Skeletal muscle satellite cell (primary cell): ENCODE measurements around the gene LZTS2.

Experiments
- H3K27me3 ChIP-seq: 2 replicates; pipeline ENCODE4 v1.7.0; 2013; ENCODE audit warnings: low read length; ENCODE audit not compliant: control insufficient read depth, insufficient read depth
- H3K36me3 ChIP-seq: 2 replicates; pipeline ENCODE4 v1.7.0; 2013; ENCODE audit warnings: mild to moderate bottlenecking, control low read depth, low read length; ENCODE audit not compliant: insufficient read depth
- H3K4me1 ChIP-seq: 2 replicates; pipeline ENCODE4 v1.7.0; 2013; ENCODE audit warnings: low read length; ENCODE audit not compliant: control insufficient read depth, insufficient read depth
- H3K4me2 ChIP-seq: 2 replicates; pipeline ENCODE4 v1.7.0; 2013; ENCODE audit warnings: mild to moderate bottlenecking, low read length
- H3K4me3 ChIP-seq: 2 replicates; pipeline ENCODE4 v1.7.0; 2013; ENCODE audit warnings: low read length
- H3K9ac ChIP-seq: 2 replicates; pipeline ENCODE4 v1.7.0; 2013; ENCODE audit warnings: mild to moderate bottlenecking, low read depth, low read length, moderate library complexity
- H3K9me3 ChIP-seq: replicated peaks from 2 replicates; pipeline ENCODE4 v1.7.0; 2013; ENCODE audit warnings: mild to moderate bottlenecking, control low read depth, low read length

The LZTS2 gene

DNA sequence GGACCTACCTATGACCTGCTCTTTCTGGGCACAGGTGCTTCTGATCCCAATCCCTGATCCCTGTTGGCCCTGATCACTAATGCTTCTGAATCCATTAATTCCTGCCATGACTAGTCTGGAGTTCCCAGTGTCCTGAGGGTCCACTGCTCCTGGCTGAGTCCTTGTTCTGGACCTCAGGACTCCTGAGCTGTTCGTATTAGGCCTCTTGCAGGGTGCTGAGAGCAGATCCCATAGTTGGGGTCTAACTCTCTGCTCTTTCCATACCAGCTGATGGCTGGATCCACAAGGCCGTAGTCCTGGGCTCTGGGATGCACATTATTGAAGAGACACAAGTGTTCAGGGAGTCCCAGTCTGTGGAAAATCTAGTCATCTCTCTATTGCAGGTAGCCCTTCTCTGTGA is 19.3 kb upstream of the LZTS2 start:
- Histone ChIP-seq H3K4me1 (no peaks in the 10 kb centered on the region), H3K36me3 (peaks cover 9% of the 10 kb centered on the region), H3K4me2 (no peak overlapping the region), H3K9ac (no peak overlapping the region), H3K4me3 (no peak overlapping the region), H3K9me3 (no peaks in the 10 kb centered on the region), H3K27me3 (no peaks in the 10 kb centered on the region)

DNA sequence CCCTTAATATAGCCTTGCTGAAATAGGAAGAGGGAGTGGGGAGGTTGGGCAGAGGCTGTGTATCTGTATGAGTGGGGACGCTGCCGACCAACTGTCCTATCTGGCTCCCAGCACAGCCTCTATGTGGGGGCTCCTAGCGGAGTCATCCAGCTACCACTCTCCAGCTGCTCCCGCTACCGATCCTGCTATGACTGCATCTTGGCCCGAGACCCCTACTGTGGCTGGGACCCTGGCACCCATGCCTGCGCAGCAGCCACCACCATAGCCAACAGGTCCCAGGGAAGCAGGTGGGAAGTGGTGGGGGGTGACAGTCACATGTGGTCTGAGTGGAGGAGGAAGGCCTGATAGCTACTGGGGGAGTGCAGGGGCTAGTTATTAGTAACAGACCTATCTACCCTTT is 18.9 kb upstream of the LZTS2 start:
- Histone ChIP-seq H3K4me1 (no peaks in the 10 kb centered on the region), H3K9me3 (no peaks in the 10 kb centered on the region), H3K4me3 (no peak overlapping the region), H3K4me2 (no peak overlapping the region), H3K9ac (no peak overlapping the region), H3K36me3 (peaks cover 9% of the 10 kb centered on the region), H3K27me3 (no peaks in the 10 kb centered on the region)

DNA sequence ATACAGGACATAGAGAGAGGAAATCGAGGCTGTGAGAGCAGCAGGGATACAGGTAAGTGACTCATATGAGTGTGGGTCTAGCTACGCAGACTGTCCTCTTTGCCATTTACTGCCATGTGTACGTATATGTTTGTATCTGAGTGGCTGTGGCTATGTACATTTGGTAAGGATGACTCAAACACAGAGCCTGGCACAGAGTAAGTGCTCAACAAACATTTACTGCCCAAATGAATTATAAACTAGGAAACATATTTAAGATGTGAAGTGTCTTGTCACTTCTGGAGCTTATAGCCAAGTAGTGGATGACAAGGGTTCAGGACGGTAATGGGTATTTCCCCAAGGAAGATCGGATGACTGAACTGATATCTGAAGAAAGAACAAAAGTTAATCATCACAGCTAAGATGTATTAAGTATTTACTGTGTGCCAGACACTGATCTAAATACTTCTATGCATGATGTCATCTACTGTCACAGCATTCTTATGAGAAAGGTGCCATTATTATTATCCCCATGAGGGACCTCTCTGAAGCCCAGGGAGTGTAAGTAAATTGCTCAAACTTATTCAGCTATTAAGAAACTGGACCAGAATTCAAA is 18.3 kb upstream of the LZTS2 start:
- Histone ChIP-seq H3K9ac (no peak overlapping the region), H3K9me3 (no peaks in the 10 kb centered on the region), H3K4me3 (no peak overlapping the region), H3K4me1 (peaks cover 2% of the 10 kb centered on the region), H3K4me2 (no peak overlapping the region), H3K27me3 (no peaks in the 10 kb centered on the region), H3K36me3 (peaks cover 9% of the 10 kb centered on the region)

DNA sequence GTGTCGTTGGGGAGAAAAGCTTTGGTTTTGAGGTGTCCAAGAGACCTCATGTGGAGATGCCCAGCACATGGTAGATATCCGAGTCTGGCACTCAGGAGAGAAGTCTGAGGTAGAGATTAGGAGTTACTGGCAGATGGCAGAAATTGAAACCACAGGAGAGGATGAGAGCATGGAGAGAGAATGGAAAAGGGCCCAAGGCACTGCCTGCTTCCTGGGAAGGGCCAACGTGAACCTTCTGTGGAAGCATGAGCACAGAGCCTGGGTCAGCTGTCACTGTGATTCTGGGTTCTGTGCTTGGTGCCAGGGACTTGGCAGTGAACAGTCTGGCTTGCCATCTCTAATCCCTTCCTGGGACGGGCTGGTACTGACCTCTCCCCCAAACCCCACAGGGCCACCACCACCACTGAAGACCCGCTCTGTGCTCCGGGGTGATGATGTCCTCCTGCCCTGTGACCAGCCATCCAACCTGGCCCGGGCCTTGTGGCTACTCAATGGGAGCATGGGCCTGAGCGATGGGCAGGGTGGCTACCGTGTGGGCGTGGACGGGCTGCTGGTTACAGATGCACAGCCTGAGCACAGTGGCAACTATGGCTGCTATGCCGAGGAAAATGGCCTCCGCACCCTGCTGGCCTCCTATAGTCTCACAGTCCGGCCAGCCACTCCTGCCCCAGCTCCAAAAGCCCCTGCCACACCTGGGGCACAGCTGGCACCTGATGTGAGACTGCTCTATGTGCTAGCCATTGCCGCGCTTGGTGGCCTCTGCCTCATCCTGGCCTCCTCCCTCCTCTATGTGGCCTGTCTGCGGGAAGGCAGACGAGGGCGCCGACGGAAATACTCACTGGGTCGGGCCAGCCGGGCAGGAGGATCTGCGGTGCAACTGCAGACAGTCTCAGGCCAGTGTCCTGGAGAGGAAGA is 16.4 kb upstream of the LZTS2 start:
- H3K9me3 ChIP-seq, result no peaks in the 10 kb centered on the region
- H3K27me3 ChIP-seq, result no peaks in the 10 kb centered on the region
- no peak overlapping the region for H3K9ac ChIP-seq
- no peak overlapping the region for H3K4me3 ChIP-seq
- peaks cover 9% of the 10 kb centered on the region for H3K36me3 ChIP-seq
- peaks cover 11% of the 10 kb centered on the region for H3K4me1 ChIP-seq
- no peak overlapping the region for H3K4me2 ChIP-seq

DNA sequence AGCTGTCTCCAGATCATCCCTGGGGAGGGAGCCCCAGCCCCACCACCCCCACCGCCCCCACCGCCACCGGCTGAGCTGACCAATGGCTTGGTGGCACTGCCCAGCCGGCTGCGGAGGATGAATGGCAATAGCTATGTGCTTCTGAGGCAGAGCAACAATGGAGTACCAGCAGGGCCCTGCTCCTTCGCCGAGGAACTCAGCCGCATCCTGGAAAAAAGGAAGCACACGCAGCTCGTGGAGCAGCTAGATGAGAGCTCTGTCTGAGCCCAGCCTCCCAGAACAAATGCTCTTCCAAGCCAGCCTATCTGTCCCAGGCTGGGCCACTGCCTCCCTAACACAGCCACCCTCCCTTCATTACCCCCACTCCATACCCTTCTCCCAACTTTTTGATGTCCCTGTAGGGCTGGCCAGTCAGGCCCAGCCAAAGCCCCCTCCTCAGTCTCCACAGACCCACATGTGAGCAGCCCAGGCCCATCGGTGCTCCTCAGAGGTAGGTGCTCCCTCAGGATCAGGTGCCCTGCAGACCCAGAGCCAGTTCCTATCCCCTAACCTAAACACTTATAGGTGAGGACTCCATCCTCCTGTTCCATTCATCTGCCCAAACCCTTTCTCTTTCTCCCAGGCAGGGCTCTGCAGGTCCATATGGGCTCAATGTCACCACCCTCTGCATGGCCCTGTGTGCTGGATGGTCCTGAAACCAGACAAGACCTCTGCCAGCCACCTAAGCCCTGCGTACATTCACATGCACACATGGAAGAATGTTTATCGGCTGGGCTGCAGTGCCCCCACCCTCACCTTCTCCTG is 15.5 kb upstream of the LZTS2 start:
- no peaks in the 10 kb centered on the region for H3K9me3 ChIP-seq
- no peak overlapping the region for H3K4me2 ChIP-seq
- H3K36me3 ChIP-seq, result peaks cover 10% of the 10 kb centered on the region
- peaks cover 17% of the 10 kb centered on the region for H3K4me1 ChIP-seq
- H3K9ac ChIP-seq, result no peak overlapping the region
- H3K27me3 ChIP-seq, result no peaks in the 10 kb centered on the region
- no peak overlapping the region for H3K4me3 ChIP-seq

DNA sequence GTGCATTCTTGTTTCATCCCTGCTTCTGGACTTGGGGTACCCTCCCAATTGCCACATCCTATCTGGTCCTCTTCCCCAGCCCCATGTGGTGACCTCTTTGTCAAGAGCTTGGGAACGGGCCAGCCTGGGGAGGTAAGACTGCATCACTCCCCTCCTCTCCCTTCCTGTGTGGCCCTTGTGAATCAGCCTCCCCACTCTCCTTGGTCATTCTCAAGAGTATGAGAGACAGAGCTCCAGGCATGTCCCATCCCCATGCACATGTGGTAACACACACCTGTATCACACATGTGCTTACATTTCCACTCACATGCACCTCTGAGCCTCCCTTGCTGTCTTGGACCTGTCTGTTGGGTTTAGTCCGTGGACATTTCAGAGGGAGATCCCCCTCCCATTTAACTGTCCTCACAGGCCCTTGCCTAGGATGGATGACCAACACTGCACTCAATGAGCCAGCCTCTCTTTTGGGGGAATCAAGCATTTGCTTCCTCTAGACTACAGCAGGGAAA is 14.9 kb upstream of the LZTS2 start:
- Histone ChIP-seq H3K27me3 (no peaks in the 10 kb centered on the region), H3K9me3 (no peaks in the 10 kb centered on the region), H3K4me1 (peaks cover 17% of the 10 kb centered on the region), H3K4me2 (no peak overlapping the region), H3K36me3 (peaks cover 15% of the 10 kb centered on the region), H3K9ac (no peak overlapping the region), H3K4me3 (no peak overlapping the region)

DNA sequence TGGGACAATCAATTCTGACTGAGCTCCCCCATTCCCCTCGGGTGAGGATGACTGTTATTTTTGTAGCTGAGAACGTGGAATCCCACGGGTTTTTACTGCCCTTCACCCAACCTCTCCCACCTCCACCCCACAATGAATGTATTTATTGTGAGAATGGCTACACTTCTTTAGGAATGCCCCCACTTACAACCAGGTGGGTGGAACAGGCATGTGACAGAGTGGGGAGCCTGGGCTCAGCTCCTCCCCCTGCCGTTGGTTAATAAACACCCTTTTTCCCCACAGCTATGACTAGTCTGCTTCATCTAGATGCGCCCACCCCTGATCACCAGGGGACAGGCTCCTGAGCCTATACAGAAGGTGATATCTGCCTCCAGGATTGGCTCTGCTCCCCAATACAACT is 14.3 kb upstream of the LZTS2 start:
- H3K4me1 ChIP-seq, result peaks cover 17% of the 10 kb centered on the region
- H3K9me3 ChIP-seq, result no peaks in the 10 kb centered on the region
- no peaks in the 10 kb centered on the region for H3K27me3 ChIP-seq
- H3K9ac ChIP-seq, result no peak overlapping the region
- no peak overlapping the region for H3K4me2 ChIP-seq
- H3K36me3 ChIP-seq, result peaks cover 19% of the 10 kb centered on the region
- H3K4me3 ChIP-seq, result no peak overlapping the region

DNA sequence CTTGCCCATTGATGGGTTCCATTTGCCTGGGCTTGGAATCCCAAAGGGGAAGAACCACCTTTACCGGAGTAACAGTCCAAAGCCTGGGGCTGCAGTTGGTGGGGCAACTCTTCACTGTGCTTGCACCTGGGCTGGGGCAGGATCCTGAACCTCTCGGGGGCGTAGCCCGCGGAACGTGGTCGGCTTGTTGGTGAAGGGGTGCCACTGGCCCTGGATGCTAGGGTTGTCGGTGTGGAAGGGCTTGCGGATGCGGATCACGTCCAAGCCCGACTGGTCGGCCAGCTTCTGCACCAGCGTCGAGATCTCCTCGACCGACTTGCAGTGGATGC is 13.0 kb upstream of the LZTS2 start:
- Histone ChIP-seq H3K27me3 (no peaks in the 10 kb centered on the region), H3K4me1 (peaks cover 17% of the 10 kb centered on the region), H3K4me3 (peak overlapping the region; percentile 100), H3K9me3 (no peaks in the 10 kb centered on the region), H3K4me2 (peak overlapping the region; percentile 98), H3K9ac (peak overlapping the region; percentile 92), H3K36me3 (peaks cover 27% of the 10 kb centered on the region)

DNA sequence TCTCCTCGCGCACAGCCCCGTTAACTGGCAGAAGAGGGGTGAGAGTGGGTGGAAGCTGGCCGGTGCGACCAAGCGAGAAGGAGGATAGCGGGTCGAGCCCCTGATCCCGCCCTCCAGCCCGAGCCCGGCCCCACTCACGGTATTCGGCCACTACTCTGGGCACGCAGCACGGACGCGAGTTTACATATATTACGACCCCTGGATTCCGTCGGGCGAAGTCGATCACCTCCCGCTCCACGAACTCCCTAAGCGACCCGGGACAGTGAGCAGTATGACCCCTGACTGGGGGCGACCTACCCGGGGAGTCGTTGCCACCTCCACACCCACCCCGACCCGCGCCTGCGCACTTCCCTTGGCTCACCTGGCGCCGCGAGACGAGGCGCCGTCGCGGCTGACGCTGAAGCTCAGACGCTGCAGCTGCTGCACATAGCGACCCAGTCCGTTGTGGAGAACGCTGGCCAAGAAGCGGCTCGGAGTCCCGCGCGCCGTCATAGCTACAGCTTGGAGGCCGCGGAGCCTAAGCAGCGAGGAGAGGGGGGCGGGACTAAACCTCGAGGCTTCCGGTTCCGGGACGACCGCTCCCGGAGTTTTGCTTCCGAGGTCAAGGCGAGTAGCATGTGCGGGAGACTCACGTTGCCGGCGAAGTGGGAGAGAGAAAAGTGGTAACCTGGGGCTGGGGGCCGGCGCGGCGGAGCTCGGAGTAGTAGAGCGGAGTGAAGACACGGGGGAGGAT is 12.5 kb upstream of the LZTS2 start, which contains the start of the genes MRPL43 and TWNK:
Gene MRPL43, minus strand, starts transcription at position 546 of the 733 bp plus-strand sequence. Its CDS starts 54 bp downstream, at position 492.
Gene TWNK, plus strand, starts transcription at position 592 of the 733 bp plus-strand sequence. CDS start 668 bp downstream, outside the sequence.
- Histone ChIP-seq H3K4me3 (peak within 1 kb of the TSS; percentile 100), H3K4me2 (peak within 1 kb of the TSS; percentile 98), H3K9me3 (no peaks in the 10 kb centered on the region), H3K27me3 (no peaks in the 10 kb centered on the region), H3K36me3 (peaks cover 27% of the 10 kb centered on the region), H3K9ac (peak within 1 kb of the TSS; percentile 92), H3K4me1 (peaks cover 17% of the 10 kb centered on the region)

DNA sequence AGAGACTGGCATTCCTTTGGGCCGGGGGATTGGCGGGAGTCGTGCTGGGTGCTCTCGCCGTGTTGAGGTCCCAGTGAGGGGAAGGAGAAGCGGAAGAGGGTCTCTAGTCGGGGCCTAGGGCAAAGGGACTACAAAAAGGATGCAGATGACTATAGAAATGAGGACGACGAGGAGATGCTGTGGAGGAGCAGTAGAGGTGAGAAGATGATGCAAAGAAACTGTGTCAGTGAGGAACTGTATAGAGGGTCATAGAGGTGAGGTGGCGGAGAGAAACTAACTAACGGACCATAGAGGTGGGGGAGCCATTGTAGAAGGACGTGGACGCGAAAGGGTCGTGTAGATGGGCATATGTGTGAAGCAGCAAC is 11.9 kb upstream of the LZTS2 start:
- Histone ChIP-seq H3K4me3 (peak overlapping the region; percentile 100), H3K27me3 (no peaks in the 10 kb centered on the region), H3K9me3 (no peaks in the 10 kb centered on the region), H3K4me1 (peaks cover 17% of the 10 kb centered on the region), H3K36me3 (peaks cover 27% of the 10 kb centered on the region), H3K4me2 (peak overlapping the region; percentile 98), H3K9ac (peak overlapping the region; percentile 92)

DNA sequence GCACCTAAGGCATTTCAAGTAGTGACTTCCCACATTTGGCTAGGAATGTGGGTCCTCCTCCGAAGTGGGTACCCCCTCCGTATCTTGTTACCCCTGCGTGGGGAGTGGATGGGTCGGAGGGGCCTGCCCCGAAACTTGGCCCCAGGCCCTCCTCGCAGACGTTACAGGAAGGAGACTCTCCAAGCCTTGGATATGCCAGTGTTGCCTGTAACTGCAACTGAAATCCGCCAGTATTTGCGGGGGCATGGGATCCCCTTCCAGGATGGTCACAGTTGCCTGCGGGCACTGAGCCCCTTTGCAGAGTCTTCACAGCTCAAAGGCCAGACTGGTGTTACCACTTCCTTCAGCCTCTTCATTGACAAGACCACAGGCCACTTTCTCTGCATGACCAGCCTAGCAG is 11.4 kb upstream of the LZTS2 start:
- Histone ChIP-seq H3K9ac (peak overlapping the region; percentile 92), H3K9me3 (no peaks in the 10 kb centered on the region), H3K4me3 (peak overlapping the region; percentile 100), H3K4me2 (peak overlapping the region; percentile 98), H3K27me3 (no peaks in the 10 kb centered on the region), H3K36me3 (peaks cover 30% of the 10 kb centered on the region), H3K4me1 (peaks cover 17% of the 10 kb centered on the region)
